Myometrial cell (primary cell): ENCODE data around the gene SLC6A3. TPM values are rescaled to one million over a fixed set of nuclear protein-coding genes. Genes with fewer than 3 reads are reported as not detected.

Experiments used
- total RNA-seq: library from RNA; depleted of rRNA; stranded (reverse); fragments of >200 nt; gene quantifications from 2 replicates; pipeline ENCODE4 v1.2.3, GENCODE V29; 2015

Gene SLC6A3
- not detected in 2 replicates for total RNA-seq

GRCh38 chr5:1445313-1445688 lies at the start of gene SLC6A3:
Gene SLC6A3 (minus strand): TSS chr5:1445440. CDS start chr5:1443197, 2,243 bp downstream.

GRCh38 chr5:1344975-1345838 lies 100.0 kb downstream of the SLC6A3 start, which contains the start of gene CLPTM1L:
Gene CLPTM1L (minus strand): TSS chr5:1345099. CDS start chr5:1344841, 258 bp downstream.

Other genes starting within 250 kb of the SLC6A3 start
- not detected in 2 replicates for gene SLC6A19, start 243.8 kb downstream of the SLC6A3 start, total RNA-seq
- not detected in 2 replicates for gene SLC6A18, start 220.1 kb downstream of the SLC6A3 start, total RNA-seq
- not detected in 2 replicates for gene TERT, start 150.4 kb downstream of the SLC6A3 start, total RNA-seq
- gene CLPTM1L, start 100.3 kb downstream of the SLC6A3 start, total RNA-seq: 99.6 and 157 TPM in 2 replicates
- gene LPCAT1, start 78.5 kb upstream of the SLC6A3 start, total RNA-seq: 50.9 and 66.9 TPM in 2 replicates